H4 (cell line): Measurements from ENCODE around the gene THTPA. TPM values are rescaled to one million over a fixed set of nuclear protein-coding genes. Genes with fewer than 3 reads are reported as not detected.

Source experiments
- total RNA-seq: library from RNA; depleted of rRNA; stranded (reverse); fragments of >200 nt; shearing (Covaris generic); gene quantifications from 2 replicates; pipeline ENCODE4 v1.2.3, GENCODE V29; 2014; rRNA removed

Gene THTPA
- total RNA-seq, 1 experiment from 2014 or later: 11.8 TPM

Other genes with a start within 250 kb of the THTPA start
- 9.7 and 14.5 TPM in 2 replicates for gene BCL2L2, start 249.4 kb upstream of the THTPA start, total RNA-seq
- 101 and 109 TPM in 2 replicates for gene PABPN1, start 234.8 kb upstream of the THTPA start, total RNA-seq
- gene SLC22A17, start 203.4 kb upstream of the THTPA start, total RNA-seq: 4.6 and 5.3 TPM in 2 replicates
- gene EFS, start 191.1 kb upstream of the THTPA start, total RNA-seq: not detected in 2 replicates
- not detected in 2 replicates for gene IL25, start 183.5 kb upstream of the THTPA start, total RNA-seq
- gene CMTM5, start 179.2 kb upstream of the THTPA start, total RNA-seq: not detected in 2 replicates
- gene MYH6, start 148.0 kb upstream of the THTPA start, total RNA-seq: not detected in 2 replicates
- not detected in 2 replicates for gene MYH7, start 120.6 kb upstream of the THTPA start, total RNA-seq
- 65.3 and 80.2 TPM in 2 replicates for gene NGDN, start 86.6 kb upstream of the THTPA start, total RNA-seq
- 0.02 and 0.10 TPM in 2 replicates for gene ZFHX2, start 4.5 kb upstream of the THTPA start, total RNA-seq
- 0.06 and 0.43 TPM in 2 replicates for gene AP1G2, start 11.5 kb downstream of the THTPA start, total RNA-seq
- gene JPH4, start 22.5 kb downstream of the THTPA start, total RNA-seq: not detected in 2 replicates
- gene DHRS2, start 80.1 kb downstream of the THTPA start, total RNA-seq: 15.9 and 17.2 TPM in 2 replicates